Fibroblast of lung (primary cell): ENCODE data around the gene GRIN2D. TPM values are rescaled to one million over a fixed set of nuclear protein-coding genes. Genes with fewer than 3 reads are reported as not detected.

Experiments
- polyA plus RNA-seq, 2 donors: library from polyadenylated mRNA; depleted of rRNA in 1 of 2; stranded (reverse) in 1 of 2; unstranded in 1 of 2; fragments of >200 nt; gene quantifications; 2 replicates each; pipeline ENCODE4 v1.2.1, GENCODE V29; 2011 to 2012; ENCODE audit warnings: missing spikeins in 1 of 2
- total RNA-seq: library from RNA; depleted of rRNA; stranded (reverse); fragments of >200 nt; gene quantifications from 2 replicates; pipeline ENCODE4 v1.2.1, GENCODE V29; 2014

The GRIN2D gene
- total and polyA plus RNA-seq, 2 donors (not counting 1 experiment from before 2014, with no cell fraction given), result under 0.01 to 0.08 TPM

Other genes starting within 250 kb of the GRIN2D start
- gene LIG1, start 223.3 kb upstream of the GRIN2D start, total RNA-seq, result 8.5 and 10.6 TPM in 2 replicates
- 10.6 and 30.5 TPM in 2 replicates for gene LIG1, start 223.3 kb upstream of the GRIN2D start, polyA plus RNA-seq
- 3.1 and 5.1 TPM in 2 replicates for gene ZSWIM9, start 223.0 kb upstream of the GRIN2D start, total RNA-seq
- gene ZSWIM9, start 223.0 kb upstream of the GRIN2D start, polyA plus RNA-seq, result 0.29 and 0.39 TPM in 2 replicates
- 12.1 and 24.1 TPM in 2 replicates for gene CARD8, start 137.8 kb upstream of the GRIN2D start, total RNA-seq
- gene CARD8, start 137.8 kb upstream of the GRIN2D start, polyA plus RNA-seq, result 15.1 and 16.4 TPM in 2 replicates
- gene ZNF114, start 123.6 kb upstream of the GRIN2D start, total RNA-seq, result 0.26 TPM in 1 of 2 replicates, not detected in the other
- 0.05 and 0.49 TPM in 2 replicates for gene ZNF114, start 123.6 kb upstream of the GRIN2D start, polyA plus RNA-seq
- 168 and 246 TPM in 2 replicates for gene EMP3, start 68.1 kb upstream of the GRIN2D start, total RNA-seq
- gene EMP3, start 68.1 kb upstream of the GRIN2D start, polyA plus RNA-seq, result 303 and 488 TPM in 2 replicates
- gene TMEM143, start 29.7 kb upstream of the GRIN2D start, total RNA-seq, result 2.8 and 8.3 TPM in 2 replicates
- 3.9 and 4.0 TPM in 2 replicates for gene TMEM143, start 29.7 kb upstream of the GRIN2D start, polyA plus RNA-seq
- gene SYNGR4, start 29.3 kb upstream of the GRIN2D start, total RNA-seq, result not detected in 2 replicates
- gene SYNGR4, start 29.3 kb upstream of the GRIN2D start, polyA plus RNA-seq, result not detected in 2 replicates
- 42.4 and 59.0 TPM in 2 replicates for gene KDELR1, start 2.1 kb upstream of the GRIN2D start, total RNA-seq
- gene KDELR1, start 2.1 kb upstream of the GRIN2D start, polyA plus RNA-seq, result 145 TPM in 2 replicates
- 9.1 and 12.1 TPM in 2 replicates for gene GRWD1, start 52.3 kb downstream of the GRIN2D start, total RNA-seq
- gene GRWD1, start 52.3 kb downstream of the GRIN2D start, polyA plus RNA-seq, result 14.7 and 21.9 TPM in 2 replicates
- gene KCNJ14, start 61.9 kb downstream of the GRIN2D start, total RNA-seq, result 0.26 and 0.50 TPM in 2 replicates
- gene KCNJ14, start 61.9 kb downstream of the GRIN2D start, polyA plus RNA-seq, result 0.15 and 0.18 TPM in 2 replicates
- gene CYTH2, start 75.7 kb downstream of the GRIN2D start, total RNA-seq, result 25.8 and 27.2 TPM in 2 replicates
- gene CYTH2, start 75.7 kb downstream of the GRIN2D start, polyA plus RNA-seq, result 18.6 and 26.6 TPM in 2 replicates
- gene LMTK3, start 118.2 kb downstream of the GRIN2D start, total RNA-seq, result under 0.01 and 0.17 TPM in 2 replicates
- 0.01 TPM in 1 of 2 replicates, not detected in the other for gene LMTK3, start 118.2 kb downstream of the GRIN2D start, polyA plus RNA-seq
- gene SULT2B1, start 158.5 kb downstream of the GRIN2D start, total RNA-seq, result 0.33 TPM in 1 of 2 replicates, not detected in the other
- 0.10 TPM in 1 of 2 replicates, not detected in the other for gene SULT2B1, start 158.5 kb downstream of the GRIN2D start, polyA plus RNA-seq
- gene SPACA4, start 213.1 kb downstream of the GRIN2D start, total RNA-seq, result not detected in 2 replicates
- not detected in 2 replicates for gene SPACA4, start 213.1 kb downstream of the GRIN2D start, polyA plus RNA-seq
- 0.50 and 1.0 TPM in 2 replicates for gene FAM83E, start 221.4 kb downstream of the GRIN2D start, total RNA-seq
- gene FAM83E, start 221.4 kb downstream of the GRIN2D start, polyA plus RNA-seq, result not detected in 2 replicates
- 2,017 and 2,054 TPM in 2 replicates for gene RPL18, start 225.5 kb downstream of the GRIN2D start, total RNA-seq
- 1,166 and 1,578 TPM in 2 replicates for gene RPL18, start 225.5 kb downstream of the GRIN2D start, polyA plus RNA-seq
- 5.1 and 9.6 TPM in 2 replicates for gene SPHK2, start 225.8 kb downstream of the GRIN2D start, total RNA-seq
- gene SPHK2, start 225.8 kb downstream of the GRIN2D start, polyA plus RNA-seq, result 3.4 and 5.7 TPM in 2 replicates
- gene DBP, start 243.7 kb downstream of the GRIN2D start, total RNA-seq, result 17.2 and 23.6 TPM in 2 replicates
- gene DBP, start 243.7 kb downstream of the GRIN2D start, polyA plus RNA-seq, result 3.2 and 4.8 TPM in 2 replicates